Mesenchymal stem cell (in vitro differentiated cells and primary cell): ENCODE measurements around the gene EVI5L.
A peak's percentile ranks its signal among the peaks of the same experiment; 100 is the strongest.

ENCODE experiments used
- DNase-seq: peaks from one replicate; pipeline ENCODE4 v3.0.0-alpha.2; 2013
- H2AFZ ChIP-seq: one replicate; pipeline ENCODE4 v1.6.1; 2013; ENCODE audit warnings: low read depth, mild to moderate bottlenecking, control low read depth, inconsistent platforms, low read length, moderate library complexity
- H2AK5ac ChIP-seq: 2 replicates; pipeline ENCODE4 v1.6.1; 2013; ENCODE audit warnings: low read length, moderate library complexity, mild to moderate bottlenecking, inconsistent platforms; ENCODE audit not compliant: severe bottlenecking
- H2BK120ac ChIP-seq: one replicate; pipeline ENCODE4 v1.6.1; 2013; ENCODE audit warnings: low read depth, mild to moderate bottlenecking, inconsistent platforms, low read length, moderate library complexity
- H2BK12ac ChIP-seq, 2 experiments: one replicate each; pipeline ENCODE4 v1.6.1; 2013; ENCODE audit warnings: inconsistent platforms in 2 of 2, low read length in 2 of 2, mild to moderate bottlenecking in 2 of 2, moderate library complexity in 2 of 2, control low read depth in 1 of 2
- H2BK15ac ChIP-seq: one replicate; pipeline ENCODE4 v1.6.1; 2013; ENCODE audit warnings: mild to moderate bottlenecking, low read depth, inconsistent platforms; ENCODE audit not compliant: poor library complexity, severe bottlenecking
- H2BK5ac ChIP-seq: 2 replicates; pipeline ENCODE4 v1.6.1; 2013; ENCODE audit warnings: low read depth, mild to moderate bottlenecking, low read length, control low read depth, inconsistent platforms; ENCODE audit not compliant: poor library complexity, severe bottlenecking
- H3K14ac ChIP-seq, 2 experiments: one replicate each; pipeline ENCODE4 v1.6.1; 2013; ENCODE audit warnings: inconsistent platforms in 2 of 2, low read length in 2 of 2, control low read depth in 1 of 2, mild to moderate bottlenecking in 1 of 2, moderate library complexity in 1 of 2
- H3K18ac ChIP-seq, 2 experiments: one replicate each; pipeline ENCODE4 v1.6.1; 2013; ENCODE audit warnings: inconsistent platforms in 2 of 2, low read length in 2 of 2, control low read depth in 1 of 2, low read depth in 1 of 2, mild to moderate bottlenecking in 1 of 2
- H3K23ac ChIP-seq, 2 experiments: one replicate each; pipeline ENCODE4 v1.6.1; 2013; ENCODE audit warnings: inconsistent platforms in 2 of 2, low read length in 2 of 2, mild to moderate bottlenecking in 2 of 2, moderate library complexity in 2 of 2, control low read depth in 1 of 2
- H3K27ac ChIP-seq: 2 replicates; pipeline ENCODE4 v1.5.1; 2013; ENCODE audit warnings: mild to moderate bottlenecking, moderate library complexity, low read length, control low read depth, inconsistent platforms; ENCODE audit not compliant: poor library complexity, severe bottlenecking
- H3K27me3 ChIP-seq, 2 experiments: 2 replicates each; pipeline versions ENCODE4 v1.6.1 to v1.7.0; 2013; ENCODE audit warnings: low read length in 2 of 2, mild to moderate bottlenecking in 2 of 2, moderate library complexity in 2 of 2, control low read depth in 1 of 2, inconsistent platforms in 1 of 2; ENCODE audit not compliant: control insufficient read depth in 1 of 2, insufficient read depth in 1 of 2
- H3K36me3 ChIP-seq, 2 experiments: 2 replicates each; pipeline versions ENCODE4 v1.6.1 to v1.7.0; 2013; ENCODE audit warnings: low read length in 2 of 2, control low read depth in 1 of 2, inconsistent platforms in 1 of 2, low read depth in 1 of 2, mild to moderate bottlenecking in 1 of 2; ENCODE audit not compliant: insufficient read depth in 2 of 2, control insufficient read depth in 1 of 2
- H3K4ac ChIP-seq, 2 experiments: one replicate each; pipeline ENCODE4 v1.6.1; 2013; ENCODE audit warnings: inconsistent platforms in 2 of 2, low read length in 2 of 2, mild to moderate bottlenecking in 2 of 2, moderate library complexity in 2 of 2, control low read depth in 1 of 2, low read depth in 1 of 2
- H3K4me1 ChIP-seq: 2 replicates; pipeline ENCODE4 v1.6.1; 2013; ENCODE audit warnings: low read depth, low read length, control low read depth; ENCODE audit not compliant: control insufficient read depth, insufficient read depth
- H3K4me2 ChIP-seq: 2 replicates; pipeline ENCODE4 v1.6.1; 2013; ENCODE audit warnings: low read length, mild to moderate bottlenecking, inconsistent platforms; ENCODE audit not compliant: poor library complexity, severe bottlenecking
- H3K4me3 ChIP-seq, 2 experiments: 2 replicates each; pipeline versions ENCODE4 v1.5.1 to v1.7.0; 2013; ENCODE audit warnings: low read length in 2 of 2, mild to moderate bottlenecking in 2 of 2, control low read depth in 1 of 2, low read depth in 1 of 2; ENCODE audit not compliant: insufficient read depth in 1 of 2
- H3K79me1 ChIP-seq: replicated peaks from 2 replicates; pipeline ENCODE4 v1.6.1; 2013; ENCODE audit warnings: mild to moderate bottlenecking, control low read depth, low read length, inconsistent platforms; ENCODE audit not compliant: poor library complexity, severe bottlenecking
- H3K9ac ChIP-seq: 2 replicates; pipeline ENCODE4 v1.7.0; 2013; ENCODE audit warnings: mild to moderate bottlenecking, low read length, moderate library complexity
- H3K9me3 ChIP-seq: 2 replicates; pipeline ENCODE4 v1.7.0; 2013; ENCODE audit warnings: mild to moderate bottlenecking, low read length; ENCODE audit not compliant: control insufficient read depth
- H4K8ac ChIP-seq: one replicate; pipeline ENCODE4 v1.6.1; 2013; ENCODE audit warnings: inconsistent platforms, mild to moderate bottlenecking, low read length, moderate library complexity
- H4K91ac ChIP-seq: one replicate; pipeline ENCODE4 v1.6.1; 2013; ENCODE audit warnings: mild to moderate bottlenecking, low read length, inconsistent platforms
- WGBS: methylation state at CpG from one replicate; pipeline ENCODE4 v1.1.7; 2013; ENCODE audit warnings: mixed read lengths; 5-methylcytosine and 5-hydroxymethylcytosine counted together

EVI5L gene

GRCh38 chr19:7832009-7832408 lies 2.0 kb downstream of the EVI5L start:
- no peak overlapping the region for H3K23ac ChIP-seq
- no peak overlapping the region for H2BK5ac ChIP-seq
- peaks cover 25% of the 10 kb centered on the region for H3K79me1 ChIP-seq
- H2AFZ ChIP-seq: no peak overlapping the region
- no peak overlapping the region for H3K27ac ChIP-seq
- H3K4me1 ChIP-seq: peaks cover 27% of the 10 kb centered on the region
- H2AK5ac ChIP-seq: no peak overlapping the region
- no peak for DNase-seq
- no peak overlapping the region for H2BK15ac ChIP-seq
- H3K18ac ChIP-seq: no peak overlapping the region
- peak overlapping the region; percentile 61 for H3K9ac ChIP-seq
- no peaks in the 10 kb centered on the region for H3K9me3 ChIP-seq
- H4K8ac ChIP-seq: peak overlapping the region; percentile 52
- no peak overlapping the region for H3K4ac ChIP-seq
- H3K4me3 ChIP-seq: peak overlapping the region in 1 of 2 experiments; percentile 72
- peaks cover 0 to 5% of the 10 kb centered on the region in 2 experiments for H3K36me3 ChIP-seq
- no peak overlapping the region for H3K14ac ChIP-seq
- peak overlapping the region; percentile 25 for H4K91ac ChIP-seq
- no peak overlapping the region for H2BK120ac ChIP-seq
- H2BK12ac ChIP-seq: no peak overlapping the region
- H3K27me3 ChIP-seq: peaks cover 0 to 14% of the 10 kb centered on the region in 2 experiments
- 93% methylated on average over 14 of the region's 17 CpGs for WGBS
- H3K4me2 ChIP-seq: no peak overlapping the region

- H3K4me2 ChIP-seq: no peak overlapping the region
- H3K4ac ChIP-seq: no peak overlapping the region
- no peak overlapping the region for H2BK120ac ChIP-seq
- H2BK5ac ChIP-seq: no peak overlapping the region
- H3K36me3 ChIP-seq: peaks cover 0 to 5% of the 10 kb centered on the region in 2 experiments
- no peak overlapping the region for H4K91ac ChIP-seq
- peaks cover 27% of the 10 kb centered on the region for H3K79me1 ChIP-seq
- H3K18ac ChIP-seq: no peak overlapping the region
- H3K4me1 ChIP-seq: peaks cover 30% of the 10 kb centered on the region
- WGBS: 93% methylated on average over 12 of the region's 12 CpGs
- no peak overlapping the region for H4K8ac ChIP-seq
- H2BK12ac ChIP-seq: no peak overlapping the region
- no peak for DNase-seq
- H3K23ac ChIP-seq: no peak overlapping the region
- H3K27me3 ChIP-seq: peaks cover 0 to 8% of the 10 kb centered on the region in 2 experiments
- peak overlapping the region; percentile 61 for H3K9ac ChIP-seq
- no peak overlapping the region for H2BK15ac ChIP-seq
- no peak overlapping the region for H3K27ac ChIP-seq
- H2AK5ac ChIP-seq: no peak overlapping the region
- no peak overlapping the region for H2AFZ ChIP-seq
- no peaks in the 10 kb centered on the region for H3K9me3 ChIP-seq
- H3K4me3 ChIP-seq: peak overlapping the region in 1 of 2 experiments; percentile 38
- H3K14ac ChIP-seq: no peak overlapping the region
Observed at GRCh38 chr19:7832781-7833180, 2.8 kb downstream of the EVI5L start.

- no peak overlapping the region for H2BK120ac ChIP-seq
- peak overlapping the region in 1 of 2 experiments; percentile 3 for H2BK12ac ChIP-seq
- H2BK15ac ChIP-seq: no peak overlapping the region
- H4K91ac ChIP-seq: no peak overlapping the region
- peaks cover 0 to 5% of the 10 kb centered on the region in 2 experiments for H3K36me3 ChIP-seq
- no peak overlapping the region for H2BK5ac ChIP-seq
- H3K4ac ChIP-seq: no peak overlapping the region
- H3K27me3 ChIP-seq: peaks cover 0 to 5% of the 10 kb centered on the region in 2 experiments
- no peak overlapping the region for H3K14ac ChIP-seq
- no peak overlapping the region for H2AK5ac ChIP-seq
- WGBS: 91% methylated on average over 23 of the region's 23 CpGs
- no peak overlapping the region for H4K8ac ChIP-seq
- peaks cover 27% of the 10 kb centered on the region for H3K79me1 ChIP-seq
- DNase-seq: no peak
- no peak overlapping the region for H3K18ac ChIP-seq
- no peak overlapping the region for H3K27ac ChIP-seq
- H3K23ac ChIP-seq: no peak overlapping the region
- no peaks in the 10 kb centered on the region for H3K9me3 ChIP-seq
- H3K4me2 ChIP-seq: no peak overlapping the region
- H3K9ac ChIP-seq: peak overlapping the region; percentile 61
- peaks cover 33% of the 10 kb centered on the region for H3K4me1 ChIP-seq
- H3K4me3 ChIP-seq: peak overlapping the region in 1 of 2 experiments; percentile 38
- no peak overlapping the region for H2AFZ ChIP-seq
Observed at GRCh38 chr19:7833225-7834099, 3.4 kb downstream of the EVI5L start.

DNA sequence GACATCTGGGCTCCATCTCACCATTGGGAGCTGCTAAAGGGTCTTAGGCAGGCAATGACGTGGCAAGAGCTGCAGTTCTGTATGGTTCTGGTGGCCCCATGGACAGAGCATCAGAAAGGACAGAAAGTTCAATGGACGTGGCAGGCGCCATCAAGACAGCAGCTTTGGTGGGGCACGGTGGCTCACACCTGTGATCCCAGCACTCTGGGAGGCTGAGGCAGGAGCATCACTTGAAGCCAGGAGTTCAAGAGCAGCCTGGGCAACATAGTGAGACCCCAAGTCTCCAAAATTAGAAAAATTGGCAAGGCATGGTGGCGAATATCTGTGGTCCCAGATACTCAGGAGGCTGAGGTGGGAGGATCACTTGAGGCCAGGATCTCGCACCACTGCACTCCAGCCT lies 9.5 kb downstream of the EVI5L start:
- Histone ChIP-seq H3K9ac (no peak overlapping the region), H2AFZ (no peak overlapping the region), H4K8ac (no peak overlapping the region), H2BK12ac (no peak overlapping the region), H3K36me3 (no peaks in the 10 kb centered on the region), H3K14ac (no peak overlapping the region), H3K18ac (no peak overlapping the region), H3K4ac (no peak overlapping the region), H2AK5ac (no peak overlapping the region), H3K4me1 (peaks cover 10% of the 10 kb centered on the region), H2BK120ac (no peak overlapping the region), H3K79me1 (peaks cover 22% of the 10 kb centered on the region), H3K27ac (no peak overlapping the region), H3K23ac (no peak overlapping the region), H3K27me3 (no peaks in the 10 kb centered on the region), H3K4me3 (no peak overlapping the region), H2BK15ac (no peak overlapping the region), H3K4me2 (no peak overlapping the region), H2BK5ac (no peak overlapping the region), H3K9me3 (no peaks in the 10 kb centered on the region), H4K91ac (no peak overlapping the region)
- DNase-seq: no peak
- 95% methylated on average over 5 of the region's 6 CpGs for WGBS
